SK-N-SH treated with all-trans-retinoic acid at 6 μM for 48 hours (cell line): ENCODE measurements around the gene EMC10.

Experiments
- ATAC-seq: fragments of 200-7000 bp; cut with Tn5 transposase; 3 replicates; pipeline ENCODE4 v1.9.1; 2020; ENCODE audit warnings: mild to moderate bottlenecking, moderate library complexity
- ARNTL ChIP-seq: fragments of 450-650 bp; formaldehyde crosslinking; IDR thresholded peaks from 2 replicates; pipeline ENCODE4 v1.5.0; 2020; ENCODE audit warnings: low read depth, mild to moderate bottlenecking, moderate library complexity, borderline replicate concordance
- BACH2 ChIP-seq: fragments of 250-450 bp; sonication (Bioruptor Pico); IDR thresholded peaks from 2 replicates; pipeline ENCODE4 v1.9.0; 2021; ENCODE audit warnings: mild to moderate bottlenecking, borderline replicate concordance
- CREB5 ChIP-seq: fragments of 250-450 bp; sonication (Bioruptor Pico); IDR thresholded peaks from 2 replicates; pipeline ENCODE4 v1.5.1; 2020; ENCODE audit warnings: low read depth, mild to moderate bottlenecking, moderate library complexity
- CSDC2 ChIP-seq: fragments of 250-450 bp; sonication (Bioruptor Pico); IDR thresholded peaks from 2 replicates; pipeline ENCODE4 v1.5.0; 2020; ENCODE audit warnings: mild to moderate bottlenecking, moderate library complexity
- CSRNP3 ChIP-seq: fragments of 250-450 bp; sonication (Bioruptor Pico); IDR thresholded peaks from 2 replicates; pipeline ENCODE4 v1.5.1; 2021; ENCODE audit warnings: mild to moderate bottlenecking, moderate library complexity
- ESRRG ChIP-seq: fragments of 250-450 bp; sonication (Bioruptor Pico); IDR thresholded peaks from 2 replicates; pipeline ENCODE4 v1.6.1; 2021; ENCODE audit warnings: mild to moderate bottlenecking
- ISL1 ChIP-seq: fragments of 250-450 bp; sonication (Bioruptor Pico); IDR thresholded peaks from 2 replicates; pipeline ENCODE4 v2.1.2; 2022; ENCODE audit warnings: mild to moderate bottlenecking, moderate library complexity
- OSR1 ChIP-seq: fragments of 250-450 bp; sonication (Bioruptor Pico); IDR thresholded peaks from 2 replicates; pipeline ENCODE4 v1.8.0; 2022; ENCODE audit warnings: moderate library complexity, mild to moderate bottlenecking, inconsistent platforms
- PATZ1 ChIP-seq: fragments of 250-450 bp; sonication (Bioruptor Pico); IDR thresholded peaks from 2 replicates; pipeline ENCODE4 v1.8.0; 2020; ENCODE audit warnings: mild to moderate bottlenecking, moderate library complexity, borderline replicate concordance
- POU6F1 ChIP-seq: fragments of 250-450 bp; sonication (Bioruptor Pico); IDR thresholded peaks from 2 replicates; pipeline ENCODE4 v1.8.0; 2021; ENCODE audit warnings: low read depth, mild to moderate bottlenecking, moderate library complexity, borderline replicate concordance
- PPARA ChIP-seq: fragments of 250-450 bp; sonication (Bioruptor Pico); IDR thresholded peaks from 2 replicates; pipeline ENCODE4 v1.5.0; 2020; ENCODE audit warnings: mild to moderate bottlenecking, borderline replicate concordance
- RARB ChIP-seq: fragments of 250-450 bp; sonication (Bioruptor Pico); IDR thresholded peaks from 2 replicates; pipeline ENCODE4 v1.8.0; 2021; ENCODE audit warnings: mild to moderate bottlenecking, moderate library complexity
- TOX ChIP-seq: fragments of 250-450 bp; sonication (Bioruptor Pico); IDR thresholded peaks from 2 replicates; pipeline ENCODE4 v1.8.0; 2021; ENCODE audit warnings: mild to moderate bottlenecking, moderate library complexity, borderline replicate concordance
- ZFP3 ChIP-seq: fragments of 250-450 bp; sonication (Bioruptor Pico); IDR thresholded peaks from 2 replicates; pipeline ENCODE4 v1.5.0; 2020; ENCODE audit warnings: mild to moderate bottlenecking, moderate library complexity
- ZFP30 ChIP-seq: fragments of 450-650 bp; formaldehyde crosslinking; IDR thresholded peaks from 2 replicates; pipeline ENCODE4 v1.5.0; 2022; ENCODE audit warnings: mild to moderate bottlenecking, moderate library complexity
- ZNF565 ChIP-seq: fragments of 450-650 bp; formaldehyde crosslinking; conservative IDR thresholded peaks from 2 replicates; pipeline ENCODE4 v1.5.0; 2020; ENCODE audit warnings: low read depth, mild to moderate bottlenecking, moderate library complexity
- ZNF70 ChIP-seq: fragments of 450-650 bp; formaldehyde crosslinking; IDR thresholded peaks from 2 replicates; pipeline ENCODE4 v1.5.0; 2020; ENCODE audit warnings: mild to moderate bottlenecking, moderate library complexity
- ZNF8 ChIP-seq: fragments of 450-650 bp; formaldehyde crosslinking; IDR thresholded peaks from 2 replicates; pipeline ENCODE4 v1.5.0; 2020; ENCODE audit warnings: mild to moderate bottlenecking, moderate library complexity
- TF ChIP-seq, protein P1 (sequence below): fragments of 250-450 bp; sonication (Bioruptor Pico); IDR thresholded peaks from 2 replicates; pipeline ENCODE4 v1.5.0; 2020; ENCODE audit warnings: mild to moderate bottlenecking, moderate library complexity

Gene EMC10

GRCh38 chr19:50453243-50453642, 23.1 kb upstream of the EMC10 start:
- no peak for ATAC-seq
- TF ChIP-seq OSR1 (CRISPR knock-in tag) (no peak), ZFP30 (CRISPR knock-in tag) (no peak), RARB (CRISPR knock-in tag) (no peak), PATZ1 (CRISPR knock-in tag) (no peak), BACH2 (CRISPR knock-in tag) (no peak), ZNF8 (CRISPR knock-in tag) (no peak), ISL1 (CRISPR knock-in tag) (no peak), ZNF70 (CRISPR knock-in tag) (no peak), PPARA (no peak), CREB5 (CRISPR knock-in tag) (no peak), TOX (CRISPR knock-in tag) (no peak), CSDC2 (CRISPR knock-in tag) (no peak), CSRNP3 (CRISPR knock-in tag) (no peak), ZFP3 (CRISPR knock-in tag) (no peak)

GRCh38 chr19:50455992-50456391, 20.3 kb upstream of the EMC10 start:
- no peak for ATAC-seq
- TF ChIP-seq ARNTL (CRISPR knock-in tag) (no peak), ZFP3 (CRISPR knock-in tag) (no peak), TOX (CRISPR knock-in tag) (no peak), POU6F1 (CRISPR knock-in tag) (no peak)
- TF ChIP-seq, protein P1, sequence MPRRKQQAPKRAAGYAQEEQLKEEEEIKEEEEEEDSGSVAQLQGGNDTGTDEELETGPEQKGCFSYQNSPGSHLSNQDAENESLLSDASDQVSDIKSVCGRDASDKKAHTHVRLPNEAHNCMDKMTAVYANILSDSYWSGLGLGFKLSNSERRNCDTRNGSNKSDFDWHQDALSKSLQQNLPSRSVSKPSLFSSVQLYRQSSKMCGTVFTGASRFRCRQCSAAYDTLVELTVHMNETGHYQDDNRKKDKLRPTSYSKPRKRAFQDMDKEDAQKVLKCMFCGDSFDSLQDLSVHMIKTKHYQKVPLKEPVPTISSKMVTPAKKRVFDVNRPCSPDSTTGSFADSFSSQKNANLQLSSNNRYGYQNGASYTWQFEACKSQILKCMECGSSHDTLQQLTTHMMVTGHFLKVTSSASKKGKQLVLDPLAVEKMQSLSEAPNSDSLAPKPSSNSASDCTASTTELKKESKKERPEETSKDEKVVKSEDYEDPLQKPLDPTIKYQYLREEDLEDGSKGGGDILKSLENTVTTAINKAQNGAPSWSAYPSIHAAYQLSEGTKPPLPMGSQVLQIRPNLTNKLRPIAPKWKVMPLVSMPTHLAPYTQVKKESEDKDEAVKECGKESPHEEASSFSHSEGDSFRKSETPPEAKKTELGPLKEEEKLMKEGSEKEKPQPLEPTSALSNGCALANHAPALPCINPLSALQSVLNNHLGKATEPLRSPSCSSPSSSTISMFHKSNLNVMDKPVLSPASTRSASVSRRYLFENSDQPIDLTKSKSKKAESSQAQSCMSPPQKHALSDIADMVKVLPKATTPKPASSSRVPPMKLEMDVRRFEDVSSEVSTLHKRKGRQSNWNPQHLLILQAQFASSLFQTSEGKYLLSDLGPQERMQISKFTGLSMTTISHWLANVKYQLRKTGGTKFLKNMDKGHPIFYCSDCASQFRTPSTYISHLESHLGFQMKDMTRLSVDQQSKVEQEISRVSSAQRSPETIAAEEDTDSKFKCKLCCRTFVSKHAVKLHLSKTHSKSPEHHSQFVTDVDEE = no peak

DNA sequence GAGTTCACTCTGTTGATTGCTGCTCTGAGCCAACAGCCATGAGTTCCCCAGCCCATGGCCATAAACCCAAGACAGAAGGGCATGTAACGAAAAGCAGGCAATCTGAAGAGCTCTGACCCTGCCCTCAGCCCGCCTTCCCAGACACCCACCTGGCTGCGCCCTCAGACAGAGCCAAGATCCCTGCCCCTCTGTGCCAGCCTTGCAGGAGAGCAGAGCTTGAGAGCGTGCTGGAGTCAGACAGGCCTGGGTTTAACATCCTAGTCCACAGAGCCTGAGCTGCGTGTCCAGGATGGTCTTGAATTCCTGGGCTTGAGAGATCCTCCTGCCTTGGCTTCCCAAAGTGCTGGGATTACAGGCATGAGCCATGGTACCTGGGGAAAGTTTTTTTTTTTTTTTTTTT, 19.0 kb upstream of the EMC10 start:
- ATAC-seq = no peak

More for the DNA sequence above, 19.0 kb upstream of the EMC10 start:
- TF ChIP-seq PPARA (no peak), BACH2 (CRISPR knock-in tag) (no peak), PATZ1 (CRISPR knock-in tag) (no peak), ZNF8 (CRISPR knock-in tag) (no peak), ZNF565 (no peak), ZFP3 (CRISPR knock-in tag) (no peak), ZFP30 (CRISPR knock-in tag) (no peak), POU6F1 (CRISPR knock-in tag) (no peak), CSRNP3 (CRISPR knock-in tag) (no peak), ESRRG (CRISPR knock-in tag) (no peak), ARNTL (CRISPR knock-in tag) (no peak), OSR1 (CRISPR knock-in tag) (no peak)
